Measurements from ENCODE around the gene SND1. TPM values are rescaled to one million over a fixed set of nuclear protein-coding genes. Genes with fewer than 3 reads are reported as not detected.

Gene SND1
- total RNA-seq, 1 experiment from 2014 or later: 218 TPM

DNA sequence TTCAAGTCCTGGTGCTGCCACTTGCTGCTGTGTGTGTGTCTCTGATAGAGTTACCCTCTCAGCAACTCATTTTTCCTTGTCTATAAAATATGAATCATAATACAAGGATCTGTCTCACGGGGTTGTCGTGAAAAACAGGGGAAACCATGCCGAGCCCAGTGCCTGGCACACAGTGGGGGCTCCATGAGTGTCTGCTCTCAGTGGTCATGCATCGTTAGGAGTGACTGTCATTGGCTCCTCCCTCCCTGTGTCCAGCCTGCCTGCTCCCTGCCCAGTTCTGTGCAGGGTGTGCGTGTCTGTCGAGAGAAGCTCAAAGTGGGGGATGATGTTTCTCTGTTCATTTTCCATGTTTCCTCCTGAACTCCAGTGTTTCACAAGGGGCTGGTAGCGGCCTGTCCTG, 462.8 kb downstream of the SND1 start:
- no peak overlapping the region for H2AFZ ChIP-seq (ENCODE audit: low read length)
- no peak overlapping the region for H4K91ac ChIP-seq (ENCODE audit: insufficient read length, low read depth, low read length)
- no peak overlapping the region for H2BK5ac ChIP-seq (ENCODE audit: insufficient read length, low read length)
- H2AK5ac ChIP-seq (ENCODE audit: insufficient read length, low read length): no peak overlapping the region
- no peak overlapping the region for H2BK120ac ChIP-seq (ENCODE audit: low read depth, low read length, poor library complexity, severe bottlenecking)
- H3K14ac ChIP-seq (ENCODE audit: insufficient read depth, low read length): no peak overlapping the region
- no peak overlapping the region for H3K4ac ChIP-seq (ENCODE audit: low read depth, low read length)
- H3T11ph ChIP-seq (ENCODE audit: low read length): no peak overlapping the region
- H4K8ac ChIP-seq (replicated peaks; ENCODE audit: insufficient read length, low read depth, low read length): no peak overlapping the region
- no peak overlapping the region for H3K56ac ChIP-seq (ENCODE audit: insufficient read length, low read depth, low read length)
- H3K79me1 ChIP-seq (ENCODE audit: insufficient read depth, low read depth, low read length, poor library complexity, severe bottlenecking): no peaks in the 10 kb centered on the region
- H2BK15ac ChIP-seq (ENCODE audit: low read depth, low read length): no peak overlapping the region
- H3K18ac ChIP-seq (ENCODE audit: insufficient read length, low read depth, low read length): no peak overlapping the region
- H3K27me3 Mint-ChIP-seq (ENCODE audit: low read depth): peaks cover 72% of the 10 kb centered on the region
- no peaks in the 10 kb centered on the region; a peak in 1 of 5 replicates for H3K9me3 Mint-ChIP-seq
- WGBS (ENCODE audit: extremely low coverage, insufficient read length, low lambda C conversion rate): no CpG with 5 or more reads among the region's 7 CpGs
- no peak for DNase-seq
- H4K5ac ChIP-seq (ENCODE audit: insufficient read length, low read depth, low read length): no peak overlapping the region
- H3K23me2 ChIP-seq (ENCODE audit: insufficient read length, low read depth, low read length, poor library complexity, severe bottlenecking): no peaks in the 10 kb centered on the region
- H3K27ac ChIP-seq (ENCODE audit: insufficient read length, low read depth, low read length): no peak overlapping the region
- H3K23ac ChIP-seq (ENCODE audit: insufficient read length, low read depth, low read length): no peak overlapping the region
- no peaks in the 10 kb centered on the region for H3K4me1 ChIP-seq (ENCODE audit: insufficient read depth, low read length)
- H2BK20ac ChIP-seq (ENCODE audit: low read depth, low read length, poor library complexity, severe bottlenecking): no peak overlapping the region
- H2BK12ac ChIP-seq (ENCODE audit: insufficient read length, low read depth, low read length): no peak overlapping the region
- H3K9me3 ChIP-seq (ENCODE audit: control insufficient read depth, low read depth, low read length): no peaks in the 10 kb centered on the region
- no peaks in the 10 kb centered on the region; the same call in 1 of the 2 replicates for H3K27me3 ChIP-seq (ENCODE audit: insufficient read depth, low read length)
- peaks cover 5 to 8% of the 10 kb centered on the region in 2 experiments for H3K4me1 Mint-ChIP-seq
- H3K4me3 Mint-ChIP-seq: no peak overlapping the region
- TF ChIP-seq CTCF (conservative IDR thresholded peaks at IDR 0.05): no peak
- H3K79me2 ChIP-seq (ENCODE audit: insufficient read depth, low read length): no peaks in the 10 kb centered on the region
- H4K20me1 ChIP-seq (ENCODE audit: control insufficient read depth, insufficient read depth, insufficient read length): no peaks in the 10 kb centered on the region
- no peak overlapping the region for H3K4me2 ChIP-seq (ENCODE audit: insufficient read depth, insufficient read length, low read length)
- H3K27ac Mint-ChIP-seq: no peak overlapping the region
- no peaks in the 10 kb centered on the region for H3K36me3 Mint-ChIP-seq (ENCODE audit: insufficient read depth in 1 of 3, low read depth in 3 of 3)
- no peak overlapping the region for H3K9ac ChIP-seq (ENCODE audit: extremely low read depth, insufficient read length, low read length)

Data from H9 (cell line).